Right ventricle myocardium superior (tissue), 1 donor: ENCODE measurements around the gene CELF2. TPM values are rescaled to one million over a fixed set of nuclear protein-coding genes. Genes with fewer than 3 reads are reported as not detected.
"Not testable (repeated sequence)": the region's sequence is repeated elsewhere in the genome, so short reads cannot be mapped to it uniquely, and the experiment has no call there.

Source experiments
- ATAC-seq: fragments of 200-7000 bp; cut with Tn5 transposase; one replicate; pipeline ENCODE4 v1.9.1; 2020; ENCODE audit warnings: mild to moderate bottlenecking; ENCODE audit not compliant: poor library complexity
- DNase-seq: peaks from one replicate; pipeline ENCODE4 v3.0.0-alpha.2; 2020
- intact Hi-C: fragments of 100-400 bp; cut with DNase I; formaldehyde crosslinking; loops from one replicate; pipeline ENCODE4 v1.11.2; 2022
- total RNA-seq: library from RNA; stranded (reverse); fragmentation: NEBNext Ultra II Directional; extraction: Animal tissue kit (Norgen Biotek cat#: 25700); gene quantifications from one replicate; pipeline ENCODE4 v1.2.1, GENCODE V29; 2021
- donor health status: DM: no; HTN: yes; CAD: no; lungs with severe emphysema.

CELF2 gene
- total RNA-seq, 1 donor from 2014 or later: 67.7 TPM

- intact Hi-C loops: no loop called here
Measured at GRCh38 chr10:11345224-11346054, 327.8 kb downstream of the CELF2 start.

GRCh38 chr10:11347580-11347979, 329.9 kb downstream of the CELF2 start:
- DNase-seq, intact Hi-C loops, ATAC-seq: not testable (repeated sequence)

More at GRCh38 chr10:11345224-11346054, 327.8 kb downstream of the CELF2 start:
- DNase-seq: no peak
- ATAC-seq: peak; percentile 63

GRCh38 chr10:11351801-11352200, 334.1 kb downstream of the CELF2 start:
- intact Hi-C loops: no loop called here
- DNase-seq: no peak
- ATAC-seq: no peak

GRCh38 chr10:11353006-11353896, 335.6 kb downstream of the CELF2 start:
- intact Hi-C loops: no loop called here
- ATAC-seq (no peak), DNase-seq (no peak)

GRCh38 chr10:11354823-11355222, 337.2 kb downstream of the CELF2 start:
- intact Hi-C loops: no loop called here
- no peak for ATAC-seq
- DNase-seq: no peak

GRCh38 chr10:11355592-11355991, 337.9 kb downstream of the CELF2 start:
- ATAC-seq: no peak
- no peak for DNase-seq
- intact Hi-C loops: no loop called here

GRCh38 chr10:11357439-11357838, 339.8 kb downstream of the CELF2 start:
- intact Hi-C loops: no loop called here
- no peak for DNase-seq
- ATAC-seq: no peak

- intact Hi-C loops: no loop called here
- ATAC-seq: no peak
- no peak for DNase-seq
Measured at GRCh38 chr10:11358011-11358410, 340.3 kb downstream of the CELF2 start.

GRCh38 chr10:11358923-11359575, 341.4 kb downstream of the CELF2 start:
- intact Hi-C loops: no loop called here
- no peak for DNase-seq
- no peak for ATAC-seq

GRCh38 chr10:11359869-11360268, 342.2 kb downstream of the CELF2 start:
- no peak for ATAC-seq

GRCh38 chr10:11363497-11363896, 345.8 kb downstream of the CELF2 start:
- intact Hi-C loops: no loop called here
- ATAC-seq (no peak), DNase-seq (no peak)

More at GRCh38 chr10:11359869-11360268, 342.2 kb downstream of the CELF2 start:
- intact Hi-C loops: no loop called here
- DNase-seq: no peak

GRCh38 chr10:11364241-11364640, 346.6 kb downstream of the CELF2 start:
- intact Hi-C loops: no loop called here
- no peak for DNase-seq
- no peak for ATAC-seq

- ATAC-seq, intact Hi-C loops, DNase-seq: not testable (repeated sequence)
Measured at GRCh38 chr10:11366889-11367288, 349.2 kb downstream of the CELF2 start.

- intact Hi-C loops: no loop called here
- DNase-seq (no peak), ATAC-seq (no peak)
Measured at GRCh38 chr10:11367505-11367904, 349.8 kb downstream of the CELF2 start.

- intact Hi-C loops: no loop called here
- DNase-seq (no peak), ATAC-seq (no peak)
Measured at GRCh38 chr10:11373717-11374171, 356.1 kb downstream of the CELF2 start.

- ATAC-seq: no peak
- DNase-seq: no peak
- intact Hi-C loops: no loop called here
Measured at GRCh38 chr10:11377267-11377666, 359.6 kb downstream of the CELF2 start.

GRCh38 chr10:11378835-11379234, 361.2 kb downstream of the CELF2 start:
- DNase-seq: no peak
- intact Hi-C loops: no loop called here
- peak; percentile 45 for ATAC-seq

GRCh38 chr10:11379771-11380170, 362.1 kb downstream of the CELF2 start:
- no peak for DNase-seq
- intact Hi-C loops: no loop called here
- peak; percentile 53 for ATAC-seq

GRCh38 chr10:11381023-11381422, 363.4 kb downstream of the CELF2 start:
- no peak for ATAC-seq
- no peak for DNase-seq
- intact Hi-C loops: no loop called here
